ENCODE data around the gene C11orf68.
"Not testable (repeated sequence)": the region's sequence is repeated elsewhere in the genome, so short reads cannot be mapped to it uniquely, and the experiment has no call there.

C11orf68 gene

DNA sequence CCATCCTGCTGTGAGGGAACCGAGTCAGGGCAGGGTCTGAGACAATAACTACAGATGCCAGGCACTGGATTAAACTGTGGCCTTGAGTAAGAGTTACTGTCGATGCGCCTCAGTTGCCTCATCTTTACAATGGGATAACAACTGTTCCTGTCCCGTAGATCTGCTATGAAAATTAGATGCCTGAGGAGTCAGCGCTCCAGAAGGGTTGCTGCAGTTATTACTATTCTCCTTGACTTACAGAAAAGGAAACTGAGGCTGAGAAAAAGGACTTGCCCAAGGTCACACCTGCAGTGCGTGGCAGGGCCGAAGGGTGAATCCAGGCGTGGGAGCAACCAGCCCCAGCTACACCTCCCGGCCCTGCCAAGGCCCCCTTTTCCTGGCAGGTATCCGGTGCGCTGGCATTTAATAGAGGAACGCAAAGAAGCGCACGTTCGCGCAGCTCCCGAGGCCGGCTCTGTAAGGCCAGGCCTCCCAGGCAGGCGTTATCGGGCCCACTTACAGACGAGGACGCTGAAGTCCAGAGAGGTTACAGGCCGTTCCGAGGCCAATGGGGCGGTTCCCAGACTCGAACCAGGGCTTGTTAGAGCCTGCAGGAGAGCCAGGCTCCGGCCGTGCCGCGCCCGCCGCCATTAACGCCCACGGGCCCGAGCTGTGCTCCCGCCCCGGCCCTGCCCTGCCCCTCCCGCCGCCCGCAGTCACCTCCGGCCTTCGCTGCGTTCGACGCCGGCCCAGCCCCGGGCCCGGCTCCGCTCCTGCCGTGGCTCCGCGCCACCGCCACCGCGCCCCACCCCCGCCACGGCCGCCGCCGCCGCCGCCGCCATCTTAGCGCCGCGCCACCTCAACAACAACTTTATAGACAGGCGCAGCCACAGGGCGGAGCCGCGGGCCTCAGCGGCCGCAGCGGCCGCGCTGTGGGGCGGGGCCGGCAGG, at the start of gene C11orf68:
TSS of gene C11orf68 (minus strand) at position 852 of the 930 bp plus-strand sequence. CDS start at position 821, 31 bp downstream.
- DNase-seq, result peak; percentile 59

DNA sequence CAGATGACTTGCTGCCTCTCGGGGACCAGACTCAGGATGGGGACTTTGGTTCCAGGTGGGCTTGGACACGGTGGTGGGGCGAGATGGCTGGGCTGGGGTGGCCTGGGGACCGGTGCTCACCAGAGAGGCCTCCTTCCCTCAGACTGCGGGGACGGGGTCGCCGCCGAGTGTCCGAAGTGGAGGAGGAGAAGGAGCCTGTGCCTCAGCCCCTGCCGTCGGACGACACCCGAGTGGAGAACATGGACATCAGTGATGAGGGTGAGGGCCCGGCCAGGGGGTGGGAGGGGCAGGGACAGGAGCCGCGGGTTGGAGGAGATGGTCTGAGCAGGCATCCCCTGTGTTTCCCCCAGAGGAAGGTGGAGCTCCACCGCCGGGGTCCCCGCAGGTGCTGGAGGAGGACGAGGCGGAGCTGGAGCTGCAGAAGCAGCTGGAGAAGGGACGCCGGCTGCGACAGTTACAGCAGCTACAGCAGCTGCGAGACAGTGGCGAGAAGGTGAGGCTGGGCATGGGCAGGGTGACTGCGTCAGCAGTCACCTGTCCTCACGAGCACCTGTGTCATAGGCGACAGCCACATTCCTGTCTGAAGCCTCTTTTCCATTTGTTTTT, 48.6 kb upstream of the C11orf68 start:
- DNase-seq, result no peak

DNA sequence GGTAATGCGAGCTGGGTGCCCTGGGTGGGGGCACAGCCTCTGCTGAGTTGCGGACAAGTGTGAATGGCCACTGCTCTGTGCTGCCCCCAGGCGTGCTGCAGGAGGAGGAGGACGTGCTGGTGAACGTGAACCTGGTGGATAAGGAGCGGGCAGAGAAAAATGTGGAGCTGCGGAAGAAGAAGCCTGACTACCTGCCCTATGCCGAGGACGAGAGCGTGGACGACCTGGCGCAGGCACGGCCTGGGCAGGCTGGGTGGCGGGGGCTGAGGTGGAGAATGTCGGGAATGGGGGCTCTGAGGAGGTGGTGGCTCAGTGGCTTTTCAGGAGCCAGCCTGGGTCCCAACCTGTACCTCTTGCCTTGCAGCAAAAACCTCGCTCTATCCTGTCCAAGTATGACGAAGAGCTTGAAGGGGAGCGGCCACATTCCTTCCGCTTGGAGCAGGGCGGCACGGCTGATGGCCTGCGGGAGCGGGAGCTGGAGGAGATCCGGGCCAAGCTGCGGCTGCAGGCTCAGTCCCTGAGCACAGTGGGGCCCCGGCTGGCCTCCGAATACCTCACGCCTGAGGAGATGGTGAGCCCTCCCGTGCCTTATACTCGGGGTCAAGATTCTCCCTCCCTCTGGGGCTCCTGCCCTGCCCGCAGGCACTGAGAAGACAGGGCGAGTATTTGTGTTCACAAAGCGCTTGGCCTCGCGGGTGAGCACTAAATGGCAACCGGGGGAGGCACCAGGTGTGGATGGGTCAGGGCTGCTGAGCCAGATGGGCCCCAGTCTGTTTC, 47.3 kb upstream of the C11orf68 start:
- no peak for DNase-seq

DNA sequence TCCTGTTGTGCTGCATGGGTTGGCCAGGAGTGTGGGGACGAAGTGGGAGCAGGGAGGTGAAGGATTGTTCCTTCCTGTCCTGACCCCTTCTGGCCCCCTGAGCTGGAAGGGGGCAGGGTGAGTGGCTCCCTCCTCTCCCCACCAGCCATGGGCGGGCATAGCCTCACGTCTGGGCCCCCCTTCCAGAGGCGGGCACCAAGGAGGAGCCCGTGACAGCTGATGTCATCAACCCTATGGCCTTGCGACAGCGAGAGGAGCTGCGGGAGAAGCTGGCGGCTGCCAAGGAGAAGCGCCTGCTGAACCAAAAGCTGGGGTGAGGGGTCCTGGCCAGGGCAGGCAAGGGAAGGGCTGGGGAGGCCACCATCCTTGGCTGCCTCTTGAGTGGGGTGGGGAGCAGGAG, 46.0 kb upstream of the C11orf68 start:
- no peak for DNase-seq

DNA sequence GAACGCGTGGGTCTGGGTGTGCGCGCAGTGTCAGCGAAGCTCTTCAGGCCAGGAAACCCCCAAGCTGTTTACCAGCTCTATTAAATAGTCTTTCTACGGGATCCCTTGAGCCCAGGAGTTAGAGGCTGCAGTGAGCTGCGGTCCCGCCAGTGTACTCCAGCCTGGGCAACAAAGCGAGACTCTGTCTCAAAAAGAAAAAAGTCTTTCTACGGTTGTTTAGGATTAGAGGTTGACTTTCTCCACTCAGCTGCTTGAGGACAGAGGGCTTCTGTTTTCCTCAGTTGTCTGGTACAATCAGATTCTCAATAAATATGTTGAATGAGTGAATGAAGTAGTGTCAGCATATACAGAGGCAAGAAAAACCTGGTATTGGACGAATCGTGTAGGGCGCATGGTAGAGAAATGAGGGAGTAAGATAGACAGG, 43.3 kb upstream of the C11orf68 start:
- DNase-seq, result no peak

DNA sequence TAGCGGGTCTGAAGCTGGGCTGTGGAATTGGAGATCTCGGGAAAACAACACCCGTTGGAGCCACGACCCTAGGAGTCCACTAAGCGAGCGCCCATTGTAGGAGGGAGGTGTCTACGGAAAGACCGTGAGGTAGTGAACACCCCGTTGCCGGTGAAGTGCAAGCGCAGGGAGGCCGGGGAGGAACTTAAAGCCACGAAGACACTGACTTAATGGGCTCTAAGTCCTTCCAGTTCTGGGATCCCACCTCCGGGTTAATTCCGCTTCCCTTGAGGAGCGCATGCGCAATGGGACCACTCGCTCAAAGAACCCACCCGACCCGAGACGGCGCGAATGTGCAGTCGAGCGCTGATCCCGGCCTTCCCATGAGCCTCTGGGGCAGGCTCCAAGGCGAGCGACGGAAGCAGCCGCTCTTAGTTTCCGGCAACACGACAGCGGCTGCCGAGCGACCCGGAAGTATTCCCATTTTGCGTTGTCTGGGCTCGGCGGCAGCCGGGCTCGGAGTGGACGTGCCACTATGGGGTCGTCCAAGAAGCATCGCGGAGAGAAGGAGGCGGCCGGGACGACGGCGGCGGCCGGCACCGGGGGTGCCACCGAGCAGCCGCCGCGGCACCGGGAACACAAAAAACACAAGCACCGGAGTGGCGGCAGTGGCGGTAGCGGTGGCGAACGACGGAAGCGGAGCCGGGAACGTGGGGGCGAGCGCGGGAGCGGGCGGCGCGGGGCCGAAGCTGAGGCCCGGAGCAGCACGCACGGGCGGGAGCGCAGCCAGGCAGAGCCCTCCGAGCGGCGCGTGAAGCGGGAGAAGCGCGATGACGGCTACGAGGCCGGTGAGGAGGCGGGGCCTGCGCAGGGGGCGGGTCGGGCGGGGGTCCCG, 42.6 kb upstream of the C11orf68 start, which contains the start of gene SART1:
TSS of gene SART1 (plus strand) at position 468 of the 874 bp plus-strand sequence. CDS start at position 515, 47 bp downstream.
- DNase-seq, result peak; percentile 99

DNA sequence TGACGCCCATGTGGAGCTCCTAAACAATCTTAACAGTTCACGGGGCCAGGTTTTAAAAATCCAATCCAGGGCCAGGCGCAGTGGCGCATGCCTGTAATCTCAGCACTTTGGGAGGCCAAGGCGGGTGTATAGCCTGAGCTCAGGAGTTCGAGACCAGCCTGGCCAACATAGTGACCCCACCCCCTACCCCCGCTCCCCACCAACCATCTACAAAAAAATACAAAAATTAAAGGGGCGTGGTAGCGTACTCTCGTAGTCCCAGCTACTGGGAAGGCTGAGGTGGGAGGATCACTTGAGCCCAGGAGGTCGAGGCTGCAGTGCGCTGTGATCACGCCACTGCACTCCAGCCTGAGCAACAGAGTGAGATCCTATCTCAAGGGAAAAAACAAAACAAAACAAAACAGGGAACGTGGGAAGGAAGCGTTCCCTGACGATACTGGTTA, 42.0 kb upstream of the C11orf68 start:
- DNase-seq, result no peak

DNA sequence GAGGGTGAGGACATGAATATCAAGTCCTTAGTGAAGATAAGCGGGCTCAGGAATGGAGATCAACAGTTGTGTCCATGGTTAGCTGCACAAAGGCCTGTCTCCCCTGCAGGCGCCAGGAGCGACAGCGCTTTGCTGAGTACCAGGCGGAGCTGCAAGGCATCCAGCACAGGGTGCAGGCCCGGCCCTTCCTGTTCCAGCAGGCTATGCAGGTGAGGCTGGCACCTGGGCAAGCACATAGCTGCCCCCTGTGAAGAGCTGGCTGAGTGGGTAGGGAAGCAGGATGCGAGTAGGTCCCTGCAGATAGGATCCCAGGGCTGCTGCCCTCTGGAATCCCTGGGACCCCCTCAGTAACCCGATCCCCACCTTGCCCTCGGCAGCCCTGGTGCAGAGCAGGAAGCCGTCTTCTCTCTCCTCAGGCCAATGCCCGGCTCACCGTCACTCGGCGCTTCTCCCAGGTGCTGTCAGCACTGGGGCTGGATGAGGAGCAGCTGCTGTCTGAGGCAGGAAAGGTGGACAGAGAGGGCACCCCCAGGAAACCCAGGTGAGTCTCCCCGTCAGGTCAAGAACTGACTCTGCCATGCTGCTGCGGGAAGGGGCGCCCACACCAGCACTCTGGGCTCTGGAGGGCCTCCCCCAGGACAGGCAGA, 40.0 kb upstream of the C11orf68 start:
- no peak for DNase-seq

DNA sequence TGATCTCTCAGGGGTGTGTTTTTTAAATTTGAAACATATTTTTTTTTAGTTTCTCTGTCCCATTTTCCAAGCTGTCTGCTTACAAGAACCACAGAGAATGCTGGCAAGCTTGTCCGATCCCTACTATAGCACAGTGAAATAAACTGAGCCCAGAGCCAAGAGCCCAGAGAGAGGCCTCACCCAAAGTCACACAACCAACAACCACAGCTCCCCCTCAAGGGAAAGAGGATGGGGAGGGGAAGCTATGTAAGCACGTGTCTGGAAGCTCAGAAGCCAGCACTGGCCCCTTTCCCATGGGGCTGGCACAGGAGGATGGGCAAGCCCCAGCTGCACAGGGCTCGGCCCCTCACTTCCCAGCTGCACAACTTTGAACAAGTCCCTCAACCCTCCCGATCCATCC, 39.4 kb upstream of the C11orf68 start:
- no peak for DNase-seq

DNA sequence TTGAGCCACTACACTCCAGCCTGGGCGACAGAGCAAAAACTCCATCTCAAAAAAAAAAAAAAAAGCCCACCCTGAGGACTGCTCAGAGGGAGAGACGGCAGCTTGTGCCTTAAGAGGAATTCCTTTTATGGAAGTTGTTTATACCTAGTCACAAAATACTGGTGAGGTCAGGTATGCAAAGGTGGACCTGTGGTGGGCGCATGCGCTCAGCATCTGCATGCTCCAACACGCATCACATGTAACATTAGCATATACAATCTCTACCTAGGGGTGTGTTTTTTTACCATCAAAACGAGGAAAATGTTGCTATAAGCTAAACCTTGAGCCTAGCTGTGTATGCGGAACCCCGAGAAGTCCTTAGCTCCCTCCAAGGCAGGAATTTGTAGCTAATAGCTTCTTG, 35.9 kb upstream of the C11orf68 start:
- DNase-seq, result no peak

DNA sequence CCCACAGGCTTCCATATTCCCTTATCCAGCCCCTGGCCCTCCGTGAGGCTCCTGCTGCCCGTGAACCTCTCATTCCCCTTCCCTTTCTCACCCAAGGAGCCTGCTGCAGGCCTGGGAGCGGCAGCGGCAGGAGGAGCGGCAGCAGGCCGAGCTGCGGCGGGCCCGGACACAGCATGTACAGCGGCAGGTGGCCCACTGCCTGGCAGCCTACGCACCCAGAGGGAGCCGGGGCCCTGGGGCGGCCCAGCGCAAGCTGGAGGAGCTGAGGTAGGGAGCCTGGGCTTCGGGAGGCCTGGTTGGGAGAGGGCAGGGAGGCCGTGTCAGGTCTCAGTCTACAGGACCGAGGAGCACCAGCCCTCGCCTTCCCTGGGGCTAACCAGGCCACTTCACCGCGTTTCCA, 34.6 kb upstream of the C11orf68 start:
- no peak for DNase-seq

DNA sequence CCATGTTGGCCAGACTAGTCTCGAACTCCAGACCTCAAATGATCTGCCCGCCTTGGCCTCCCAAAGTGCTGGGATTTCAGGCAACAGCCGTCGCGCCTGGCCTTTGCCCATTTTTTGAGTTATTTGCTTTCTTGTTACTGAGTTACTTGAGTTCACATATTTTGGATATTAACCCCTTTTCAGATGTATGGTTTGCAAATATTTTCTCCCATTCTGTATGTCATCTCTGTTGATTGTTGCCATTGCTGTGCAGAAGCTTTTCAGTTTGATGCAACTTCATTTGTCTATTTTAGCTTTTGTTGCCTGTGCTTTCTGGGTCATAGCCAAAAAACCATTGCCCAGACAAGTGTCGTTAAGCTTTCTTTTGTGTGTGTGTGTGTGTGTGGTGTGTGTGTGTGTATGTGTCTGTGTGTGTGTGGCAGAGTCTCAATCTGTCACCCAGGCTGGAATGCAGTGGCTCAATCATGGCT, 33.2 kb upstream of the C11orf68 start:
- no peak for DNase-seq

DNA sequence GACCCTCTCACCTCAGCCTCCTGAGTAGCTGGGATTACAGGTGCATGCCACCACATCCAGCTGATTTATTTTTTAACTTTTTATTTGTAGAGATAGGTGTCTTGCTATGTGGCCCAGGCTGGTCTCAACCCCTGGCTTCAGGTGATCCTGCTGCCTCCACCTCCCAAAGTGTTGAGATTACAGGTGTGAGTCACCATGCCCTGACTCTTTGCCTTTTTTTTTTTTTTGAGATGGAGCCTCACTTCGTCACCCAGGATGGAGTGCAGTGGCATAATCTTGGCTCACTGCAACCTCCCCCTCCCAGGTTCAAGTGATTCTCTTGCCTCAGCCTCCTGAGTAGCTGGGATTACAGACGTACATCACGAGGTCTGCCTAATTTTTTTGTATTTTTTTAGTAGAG, 32.8 kb upstream of the C11orf68 start:
- DNase-seq, result not testable (repeated sequence)

DNA sequence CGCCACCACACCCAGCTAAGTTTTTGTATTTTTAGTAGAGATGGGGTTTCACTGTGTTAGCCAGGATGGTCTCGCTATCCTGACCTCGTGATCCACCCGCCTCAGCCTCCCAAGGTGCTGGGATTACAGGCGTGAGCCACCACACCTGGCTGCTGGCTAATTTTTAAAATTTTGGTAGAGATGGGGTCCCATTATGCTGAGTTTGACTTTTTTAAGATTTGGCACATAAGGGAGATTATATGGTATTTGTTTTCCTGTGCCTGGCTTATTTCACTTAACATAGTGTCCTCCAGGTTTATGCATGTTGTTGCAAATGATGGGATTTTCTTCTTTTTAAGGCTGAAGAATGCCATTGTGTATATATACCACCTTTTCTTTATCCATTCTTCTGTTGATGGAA, 31.8 kb upstream of the C11orf68 start:
- not testable (repeated sequence) for DNase-seq

DNA sequence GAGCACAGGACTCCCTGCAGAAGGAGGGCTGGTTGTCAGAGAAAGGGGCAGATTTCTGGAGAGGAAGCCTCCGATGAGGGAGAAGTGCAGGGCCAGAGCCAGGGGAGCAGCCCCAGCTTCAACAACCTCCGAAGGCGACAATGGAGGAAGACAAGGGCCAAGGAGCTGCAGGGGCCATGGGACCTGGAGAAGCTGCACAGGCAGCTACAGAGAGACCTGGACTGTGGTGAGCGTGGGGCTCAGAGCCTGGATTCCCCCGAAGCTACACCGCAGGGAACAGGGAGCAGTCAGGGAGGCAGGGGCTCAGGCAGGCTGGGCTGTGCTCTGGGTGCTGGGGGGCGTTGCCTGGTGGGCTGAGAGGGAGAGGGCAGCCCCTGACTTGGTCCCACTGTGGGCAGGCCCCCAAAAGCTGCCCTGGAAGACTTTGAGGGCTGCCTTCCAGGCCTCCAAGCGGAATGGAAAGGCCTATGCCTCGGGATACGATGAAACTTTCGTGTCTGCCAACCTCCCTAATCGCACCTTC, 28.8 kb upstream of the C11orf68 start:
- no peak for DNase-seq

DNA sequence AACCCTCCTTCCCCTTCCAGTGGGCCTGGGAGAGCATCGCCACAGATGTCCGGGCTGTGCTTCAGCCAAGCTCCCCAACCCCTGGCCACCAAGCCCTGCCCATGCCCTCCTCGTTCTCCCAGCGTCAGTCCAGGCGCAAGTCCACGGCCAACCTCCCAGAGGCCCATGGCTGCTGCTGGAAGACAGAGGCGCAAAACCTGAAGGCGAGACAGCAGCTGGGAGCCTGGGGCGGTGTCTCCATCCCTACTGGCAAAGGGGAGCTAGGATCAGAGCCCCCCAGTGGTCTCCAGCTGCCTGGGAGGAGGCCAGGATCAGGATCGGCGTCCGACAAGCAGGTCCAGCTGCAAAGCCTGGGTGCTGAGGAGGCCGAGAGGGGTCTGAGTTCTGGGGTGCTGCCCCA, 28.3 kb upstream of the C11orf68 start:
- no peak for DNase-seq

DNA sequence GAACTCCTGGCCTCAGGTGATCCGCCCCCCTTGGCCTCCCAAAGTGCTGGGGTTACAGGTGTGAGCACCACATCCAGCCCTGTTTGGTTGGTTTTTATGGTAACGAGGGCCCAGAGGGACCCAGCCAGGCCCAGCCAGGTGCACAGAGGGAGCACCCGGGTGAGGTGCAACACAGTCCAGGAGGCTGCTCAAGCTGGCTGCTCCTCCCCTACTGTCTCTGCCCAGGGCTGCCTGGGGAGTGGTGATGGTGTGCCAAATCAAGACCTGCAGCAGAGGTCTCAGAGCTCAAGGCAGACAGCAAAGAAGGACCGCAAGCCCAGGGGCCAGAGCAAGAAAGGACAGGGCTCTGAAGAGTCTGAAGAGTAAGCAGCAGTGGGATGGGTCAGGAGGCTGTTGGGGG, 27.8 kb upstream of the C11orf68 start:
- DNase-seq, result no peak

DNA sequence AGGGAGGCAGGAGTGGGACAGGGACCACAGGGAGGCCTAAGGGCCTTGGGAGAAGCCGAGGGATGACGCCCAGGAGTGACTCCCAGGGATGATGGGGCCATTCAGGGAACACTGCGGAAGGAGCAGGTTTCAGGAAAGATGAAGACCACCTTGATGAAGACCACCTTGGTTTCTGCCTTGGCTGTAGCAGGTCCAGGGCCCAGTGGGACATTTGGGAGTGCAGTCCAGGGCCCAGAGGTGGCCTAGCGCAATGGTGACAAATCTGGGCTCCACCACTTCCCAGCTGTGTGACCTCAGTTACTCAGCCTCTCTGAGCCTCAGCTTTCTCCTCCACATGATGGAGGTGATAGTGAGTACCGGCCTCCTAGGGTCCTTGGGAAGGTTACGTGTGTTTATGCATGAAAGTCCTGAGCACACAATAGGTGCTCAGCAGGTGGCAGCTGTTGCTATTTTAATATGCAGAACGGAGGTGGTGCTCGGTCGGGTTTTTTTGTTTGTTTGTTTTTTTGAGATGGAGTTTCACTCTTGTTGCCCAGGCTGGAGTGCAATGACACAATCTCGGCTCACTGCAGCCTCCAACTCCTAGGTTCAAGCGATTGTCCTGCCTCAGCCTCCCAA, 27.2 kb upstream of the C11orf68 start:
- no peak for DNase-seq

DNA sequence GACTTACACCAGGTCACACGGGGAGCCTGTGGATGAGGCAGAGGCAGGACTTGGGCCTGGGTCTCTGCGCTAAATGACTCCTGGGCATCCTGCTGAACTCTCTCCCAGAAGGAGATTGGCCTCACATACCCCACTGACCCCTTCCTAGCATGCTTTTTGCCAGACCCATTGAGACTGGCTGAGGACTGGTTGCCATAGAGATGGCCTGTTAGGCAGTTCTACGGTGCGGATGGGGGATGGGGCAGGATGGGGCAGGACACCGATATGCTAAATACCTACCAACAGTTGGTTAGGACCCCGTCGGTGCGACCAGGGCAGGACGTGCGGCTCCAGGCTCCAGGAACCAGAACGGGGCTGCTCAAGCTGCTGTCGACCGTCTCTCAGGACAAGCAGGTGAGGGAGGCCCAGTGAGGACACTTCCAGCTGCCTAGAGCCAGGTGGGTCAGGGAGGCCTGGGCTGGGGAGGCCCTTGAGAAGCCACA, 26.6 kb upstream of the C11orf68 start, which contains the start of gene TSGA10IP:
TSS of gene TSGA10IP (plus strand) at position 51 of the 482 bp plus-strand sequence. CDS start at position 247, 196 bp downstream.
- no peak for DNase-seq

DNA sequence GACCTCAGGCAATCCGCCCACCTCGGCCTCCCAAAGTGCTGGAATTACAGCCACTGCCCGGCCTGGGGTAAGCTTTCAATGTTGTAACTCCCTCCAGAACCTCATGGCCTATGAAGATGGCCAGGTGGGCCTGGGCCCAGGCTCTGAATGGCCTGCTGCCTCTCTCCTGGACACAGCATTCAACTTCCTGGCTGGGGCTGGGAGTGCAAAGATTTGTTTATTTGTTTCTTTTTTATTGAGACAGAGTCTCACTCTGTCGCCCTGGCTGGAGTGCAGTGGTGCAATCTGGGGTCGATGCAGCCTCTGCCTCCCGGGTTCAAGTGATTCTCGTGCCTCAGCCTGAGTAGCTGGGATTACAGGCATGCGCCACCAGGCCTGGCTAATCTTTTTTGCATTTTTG, 25.9 kb upstream of the C11orf68 start:
- DNase-seq, result no peak

DNA sequence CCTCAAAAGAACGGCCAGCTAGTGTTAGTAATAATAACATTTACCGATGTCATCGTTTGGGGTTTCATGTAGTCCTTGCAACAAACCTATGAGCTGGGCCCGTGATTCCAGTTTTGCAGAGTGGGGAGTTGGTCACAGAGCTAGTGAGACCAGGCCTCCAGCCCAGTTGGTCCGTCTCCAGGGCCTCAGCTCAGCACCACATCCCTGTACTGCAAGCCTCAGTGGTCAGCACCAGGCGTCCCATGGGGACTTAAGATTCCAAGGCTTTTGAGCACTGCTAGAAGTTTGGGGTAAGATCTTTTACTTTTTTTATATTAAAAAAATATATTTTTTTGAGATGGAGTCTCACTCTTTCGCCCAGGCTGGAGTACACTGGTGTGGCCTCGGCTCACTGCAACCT, 25.3 kb upstream of the C11orf68 start:
- DNase-seq, result no peak

All from NCI-H1092 treated with DMSO at 0.1 percent for 48 hours (cell line).